Liver (tissue), 9 donors: ENCODE results near the gene COQ2. TPM values are rescaled to one million over a fixed set of nuclear protein-coding genes. Genes with fewer than 3 reads are reported as not detected.

Experiments
- DNase-seq: peaks from one replicate; pipeline ENCODE4 v3.0.0-alpha.2; 2017; ENCODE audit warnings: low spot score
- H3K27ac ChIP-seq, 2 donors: one replicate each; pipeline ENCODE4 v1.7.0; 2013; ENCODE audit warnings: inconsistent platforms in 2 of 2, low read length in 2 of 2, control low read depth in 1 of 2, low read depth in 1 of 2, mild to moderate bottlenecking in 1 of 2
- H3K27me3 ChIP-seq, 4 donors: one replicate each; pipeline versions ENCODE4 v1.6.1 to v1.7.0; 2013; ENCODE audit warnings: low read length in 3 of 4, inconsistent platforms in 1 of 4, mild to moderate bottlenecking in 1 of 4, moderate library complexity in 1 of 4; ENCODE audit not compliant: control insufficient read depth in 4 of 4, insufficient read depth in 4 of 4
- H3K36me3 ChIP-seq, 4 donors: one replicate each; pipeline versions ENCODE4 v1.6.1 to v1.7.0; 2013; ENCODE audit warnings: low read length in 3 of 4, mild to moderate bottlenecking in 3 of 4, low read depth in 1 of 4, moderate library complexity in 1 of 4; ENCODE audit not compliant: control insufficient read depth in 4 of 4, insufficient read depth in 3 of 4
- H3K4me1 ChIP-seq, 4 donors: one replicate each; pipeline versions ENCODE4 v1.6.1 to v1.7.0; 2013; ENCODE audit warnings: low read length in 3 of 4, mild to moderate bottlenecking in 3 of 4, moderate library complexity in 1 of 4; ENCODE audit not compliant: control insufficient read depth in 4 of 4, insufficient read depth in 4 of 4
- H3K4me3 ChIP-seq, 3 donors: one replicate each; pipeline versions ENCODE4 v1.6.1 to v1.7.0; 2013; ENCODE audit warnings: low read length in 3 of 3, control low read depth in 1 of 3, low read depth in 1 of 3, mild to moderate bottlenecking in 1 of 3
- H3K9ac ChIP-seq, 2 donors: one replicate each; pipeline ENCODE4 v1.7.0; 2013; ENCODE audit warnings: low read length in 2 of 2, mild to moderate bottlenecking in 2 of 2, moderate library complexity in 2 of 2, control low read depth in 1 of 2, low read depth in 1 of 2
- H3K9me3 ChIP-seq, 4 donors: one replicate each; pipeline versions ENCODE4 v1.6.1 to v1.7.0; 2013; ENCODE audit warnings: low read length in 3 of 4; ENCODE audit not compliant: control insufficient read depth in 4 of 4
- EGR1 ChIP-seq, 2 donors: IDR thresholded peaks; 2 replicates each; pipeline ENCODE4 v1.6.1; 2016 to 2018; ENCODE audit warnings: antibody characterized with exemption in 2 of 2, low read depth in 2 of 2
- FOXA1 ChIP-seq: IDR thresholded peaks from 2 replicates; pipeline ENCODE4 v1.6.1; 2016; ENCODE audit warnings: antibody characterized with exemption
- FOXA2 ChIP-seq: IDR thresholded peaks from 2 replicates; pipeline ENCODE4 v1.6.1; 2016; ENCODE audit warnings: antibody characterized with exemption
- GABPA ChIP-seq, 2 donors: IDR thresholded peaks in 1 of 2; conservative IDR thresholded peaks in 1 of 2; 2 replicates each; pipeline ENCODE4 v1.6.1; 2016; ENCODE audit warnings: antibody characterized with exemption in 2 of 2, mild to moderate bottlenecking in 1 of 2, moderate library complexity in 1 of 2
- HNF4A ChIP-seq, 2 donors: conservative IDR thresholded peaks; 2 replicates each; pipeline ENCODE4 v1.6.1; 2016; ENCODE audit warnings: antibody characterized with exemption in 2 of 2, mild to moderate bottlenecking in 2 of 2
- HNF4G ChIP-seq: IDR thresholded peaks from 2 replicates; pipeline ENCODE4 v1.6.1; 2016; ENCODE audit warnings: antibody characterized with exemption
- JUND ChIP-seq, 2 donors: IDR thresholded peaks; 2 replicates each; pipeline ENCODE4 v1.6.1; 2016; ENCODE audit warnings: antibody characterized with exemption in 2 of 2
- NR2F2 ChIP-seq: IDR thresholded peaks from 2 replicates; pipeline ENCODE4 v1.6.1; 2016; ENCODE audit warnings: antibody characterized with exemption
- RAD21 ChIP-seq, 2 donors: IDR thresholded peaks; 2 replicates each; pipeline ENCODE4 v1.6.1; 2016; ENCODE audit warnings: antibody characterized with exemption in 2 of 2, mild to moderate bottlenecking in 2 of 2
- RXRA ChIP-seq, 2 donors: IDR thresholded peaks; 2 replicates each; pipeline ENCODE4 v1.6.1; 2017 to 2018; ENCODE audit warnings: antibody characterized with exemption in 2 of 2, mild to moderate bottlenecking in 1 of 2
- SP1 ChIP-seq: IDR thresholded peaks from 2 replicates; pipeline ENCODE4 v1.6.1; 2018; ENCODE audit warnings: antibody characterized with exemption, mild to moderate bottlenecking
- TAF1 ChIP-seq: conservative IDR thresholded peaks from 2 replicates; pipeline ENCODE4 v1.6.1; 2016; ENCODE audit warnings: antibody characterized with exemption, mild to moderate bottlenecking
- YY1 ChIP-seq: IDR thresholded peaks from 2 replicates; pipeline ENCODE4 v1.6.1; 2016; ENCODE audit warnings: antibody characterized with exemption, mild to moderate bottlenecking
- WGBS: extraction: QIAGEN DNeasy Blood & Tissue Kit; methylation state at CpG from one replicate; pipeline ENCODE4 v1.1.7; 2013; 5-methylcytosine and 5-hydroxymethylcytosine counted together
- polyA plus RNA-seq, 2 donors: library from polyadenylated mRNA; stranded (reverse) in 1 of 2; unstranded in 1 of 2; fragments of 200-250 nt in 1 of 2; fragments of >200 nt in 1 of 2; fragmentation: Nextera tagmentation in 1 of 2; extraction: Ambion mirVana in 1 of 2; gene quantifications; one replicate each; pipeline versions ENCODE4 v1.2.1 to v1.2.3, GENCODE V29; 2013 to 2015
- total RNA-seq, 2 donors: library from RNA; depleted of rRNA; stranded (reverse); fragments of >200 nt; gene quantifications; one replicate each; pipeline ENCODE4 v1.2.3, GENCODE V29; 2014
- TF ChIP-seq, protein P1 (sequence below): fragments of 150-350 bp; IDR thresholded peaks from 2 replicates; pipeline ENCODE4 v1.5.1; 2017; ENCODE audit warnings: improper control_type of control experiment, low read depth, low read length; ENCODE audit not compliant: missing input control
- TF ChIP-seq, protein P2 (sequence below): IDR thresholded peaks from 2 replicates; pipeline ENCODE4 v1.6.1; 2016; ENCODE audit warnings: antibody characterized with exemption
- TF ChIP-seq, protein P3 (sequence below): IDR thresholded peaks from 2 replicates; pipeline ENCODE4 v1.6.1; 2016; ENCODE audit warnings: antibody characterized with exemption, mild to moderate bottlenecking
- TF ChIP-seq, protein P4 (sequence below): IDR thresholded peaks from 2 replicates; pipeline ENCODE4 v1.6.1; 2016; ENCODE audit warnings: antibody characterized with exemption
- TF ChIP-seq, protein P5 (sequence below): IDR thresholded peaks from 2 replicates; pipeline ENCODE4 v1.6.1; 2016; ENCODE audit warnings: antibody characterized with exemption
- donor health status: healthy.
- donor health status: healthy.
- donor health status: healthy.
- donor health status: healthy.
- donor health status: healthy.

COQ2 gene
- total and polyA plus RNA-seq, 4 donors: 8.6 to 13.6 (median 10.8) TPM

DNA sequence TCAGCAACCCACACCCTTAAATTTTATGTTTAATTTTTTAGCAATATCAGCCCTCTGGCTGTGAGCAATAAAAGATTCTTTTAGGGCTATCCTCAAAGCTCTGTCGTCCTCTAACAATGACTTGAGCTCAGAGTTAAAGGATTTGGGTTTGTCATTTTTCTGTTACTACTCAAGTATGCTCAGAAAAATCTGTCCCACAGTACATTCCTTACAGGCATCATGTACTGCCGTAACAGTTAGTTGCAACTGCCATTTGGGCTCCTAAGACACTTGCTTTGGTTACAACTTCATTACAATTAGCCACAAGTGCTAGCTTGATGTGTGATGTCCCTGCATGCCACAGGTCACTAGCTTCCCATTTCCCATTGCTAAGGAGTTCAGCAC, 33.2 kb downstream of the COQ2 start:
- H3K9me3 ChIP-seq: no peaks in the 10 kb centered on the region

More for the DNA sequence above, 33.2 kb downstream of the COQ2 start:
- Histone ChIP-seq H3K4me1 (no peaks in the 10 kb centered on the region), H3K4me3 (no peak overlapping the region), H3K27ac (no peak overlapping the region), H3K27me3 (no peaks in the 10 kb centered on the region), H3K9ac (no peak overlapping the region), H3K36me3 (no peaks in the 10 kb centered on the region)
- TF ChIP-seq, protein P1, sequence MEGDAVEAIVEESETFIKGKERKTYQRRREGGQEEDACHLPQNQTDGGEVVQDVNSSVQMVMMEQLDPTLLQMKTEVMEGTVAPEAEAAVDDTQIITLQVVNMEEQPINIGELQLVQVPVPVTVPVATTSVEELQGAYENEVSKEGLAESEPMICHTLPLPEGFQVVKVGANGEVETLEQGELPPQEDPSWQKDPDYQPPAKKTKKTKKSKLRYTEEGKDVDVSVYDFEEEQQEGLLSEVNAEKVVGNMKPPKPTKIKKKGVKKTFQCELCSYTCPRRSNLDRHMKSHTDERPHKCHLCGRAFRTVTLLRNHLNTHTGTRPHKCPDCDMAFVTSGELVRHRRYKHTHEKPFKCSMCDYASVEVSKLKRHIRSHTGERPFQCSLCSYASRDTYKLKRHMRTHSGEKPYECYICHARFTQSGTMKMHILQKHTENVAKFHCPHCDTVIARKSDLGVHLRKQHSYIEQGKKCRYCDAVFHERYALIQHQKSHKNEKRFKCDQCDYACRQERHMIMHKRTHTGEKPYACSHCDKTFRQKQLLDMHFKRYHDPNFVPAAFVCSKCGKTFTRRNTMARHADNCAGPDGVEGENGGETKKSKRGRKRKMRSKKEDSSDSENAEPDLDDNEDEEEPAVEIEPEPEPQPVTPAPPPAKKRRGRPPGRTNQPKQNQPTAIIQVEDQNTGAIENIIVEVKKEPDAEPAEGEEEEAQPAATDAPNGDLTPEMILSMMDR: no peak
- TF ChIP-seq HNF4A (conservative IDR thresholded peaks at IDR 0.05): no peak
- no peak for TF ChIP-seq GABPA (IDR thresholded peaks at IDR 0.05 in 1 of 2, conservative IDR thresholded peaks at IDR 0.05 in 1 of 2)
- TF ChIP-seq, protein P2, sequence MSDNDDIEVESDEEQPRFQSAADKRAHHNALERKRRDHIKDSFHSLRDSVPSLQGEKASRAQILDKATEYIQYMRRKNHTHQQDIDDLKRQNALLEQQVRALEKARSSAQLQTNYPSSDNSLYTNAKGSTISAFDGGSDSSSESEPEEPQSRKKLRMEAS: no peak
- no peak for TF ChIP-seq YY1
- no peak for TF ChIP-seq FOXA1
- no peak for TF ChIP-seq JUND (IDR thresholded peaks at IDR 0.05)
- TF ChIP-seq NR2F2: no peak
- no peak for TF ChIP-seq TAF1
- TF ChIP-seq, protein P3, sequence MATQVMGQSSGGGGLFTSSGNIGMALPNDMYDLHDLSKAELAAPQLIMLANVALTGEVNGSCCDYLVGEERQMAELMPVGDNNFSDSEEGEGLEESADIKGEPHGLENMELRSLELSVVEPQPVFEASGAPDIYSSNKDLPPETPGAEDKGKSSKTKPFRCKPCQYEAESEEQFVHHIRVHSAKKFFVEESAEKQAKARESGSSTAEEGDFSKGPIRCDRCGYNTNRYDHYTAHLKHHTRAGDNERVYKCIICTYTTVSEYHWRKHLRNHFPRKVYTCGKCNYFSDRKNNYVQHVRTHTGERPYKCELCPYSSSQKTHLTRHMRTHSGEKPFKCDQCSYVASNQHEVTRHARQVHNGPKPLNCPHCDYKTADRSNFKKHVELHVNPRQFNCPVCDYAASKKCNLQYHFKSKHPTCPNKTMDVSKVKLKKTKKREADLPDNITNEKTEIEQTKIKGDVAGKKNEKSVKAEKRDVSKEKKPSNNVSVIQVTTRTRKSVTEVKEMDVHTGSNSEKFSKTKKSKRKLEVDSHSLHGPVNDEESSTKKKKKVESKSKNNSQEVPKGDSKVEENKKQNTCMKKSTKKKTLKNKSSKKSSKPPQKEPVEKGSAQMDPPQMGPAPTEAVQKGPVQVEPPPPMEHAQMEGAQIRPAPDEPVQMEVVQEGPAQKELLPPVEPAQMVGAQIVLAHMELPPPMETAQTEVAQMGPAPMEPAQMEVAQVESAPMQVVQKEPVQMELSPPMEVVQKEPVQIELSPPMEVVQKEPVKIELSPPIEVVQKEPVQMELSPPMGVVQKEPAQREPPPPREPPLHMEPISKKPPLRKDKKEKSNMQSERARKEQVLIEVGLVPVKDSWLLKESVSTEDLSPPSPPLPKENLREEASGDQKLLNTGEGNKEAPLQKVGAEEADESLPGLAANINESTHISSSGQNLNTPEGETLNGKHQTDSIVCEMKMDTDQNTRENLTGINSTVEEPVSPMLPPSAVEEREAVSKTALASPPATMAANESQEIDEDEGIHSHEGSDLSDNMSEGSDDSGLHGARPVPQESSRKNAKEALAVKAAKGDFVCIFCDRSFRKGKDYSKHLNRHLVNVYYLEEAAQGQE: no peak
- TF ChIP-seq FOXA2: no peak
- no peak for TF ChIP-seq SP1
- TF ChIP-seq, protein P4, sequence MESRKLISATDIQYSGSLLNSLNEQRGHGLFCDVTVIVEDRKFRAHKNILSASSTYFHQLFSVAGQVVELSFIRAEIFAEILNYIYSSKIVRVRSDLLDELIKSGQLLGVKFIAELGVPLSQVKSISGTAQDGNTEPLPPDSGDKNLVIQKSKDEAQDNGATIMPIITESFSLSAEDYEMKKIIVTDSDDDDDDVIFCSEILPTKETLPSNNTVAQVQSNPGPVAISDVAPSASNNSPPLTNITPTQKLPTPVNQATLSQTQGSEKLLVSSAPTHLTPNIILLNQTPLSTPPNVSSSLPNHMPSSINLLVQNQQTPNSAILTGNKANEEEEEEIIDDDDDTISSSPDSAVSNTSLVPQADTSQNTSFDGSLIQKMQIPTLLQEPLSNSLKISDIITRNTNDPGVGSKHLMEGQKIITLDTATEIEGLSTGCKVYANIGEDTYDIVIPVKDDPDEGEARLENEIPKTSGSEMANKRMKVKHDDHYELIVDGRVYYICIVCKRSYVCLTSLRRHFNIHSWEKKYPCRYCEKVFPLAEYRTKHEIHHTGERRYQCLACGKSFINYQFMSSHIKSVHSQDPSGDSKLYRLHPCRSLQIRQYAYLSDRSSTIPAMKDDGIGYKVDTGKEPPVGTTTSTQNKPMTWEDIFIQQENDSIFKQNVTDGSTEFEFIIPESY: no peak
- TF ChIP-seq RAD21 (IDR thresholded peaks at IDR 0.05): no peak
- TF ChIP-seq, protein P5, sequence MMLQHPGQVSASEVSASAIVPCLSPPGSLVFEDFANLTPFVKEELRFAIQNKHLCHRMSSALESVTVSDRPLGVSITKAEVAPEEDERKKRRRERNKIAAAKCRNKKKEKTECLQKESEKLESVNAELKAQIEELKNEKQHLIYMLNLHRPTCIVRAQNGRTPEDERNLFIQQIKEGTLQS: no peak
- TF ChIP-seq RXRA (IDR thresholded peaks at IDR 0.05): no peak
- no peak for TF ChIP-seq EGR1 (IDR thresholded peaks at IDR 0.05; ENCODE audit: low read depth in 2 of 2)
- no peak for TF ChIP-seq HNF4G
- DNase-seq: no peak
- WGBS: 90% methylated on average over 2 of the region's 2 CpGs
